ENCODE data around the gene ZNF366.

The ZNF366 gene

DNA sequence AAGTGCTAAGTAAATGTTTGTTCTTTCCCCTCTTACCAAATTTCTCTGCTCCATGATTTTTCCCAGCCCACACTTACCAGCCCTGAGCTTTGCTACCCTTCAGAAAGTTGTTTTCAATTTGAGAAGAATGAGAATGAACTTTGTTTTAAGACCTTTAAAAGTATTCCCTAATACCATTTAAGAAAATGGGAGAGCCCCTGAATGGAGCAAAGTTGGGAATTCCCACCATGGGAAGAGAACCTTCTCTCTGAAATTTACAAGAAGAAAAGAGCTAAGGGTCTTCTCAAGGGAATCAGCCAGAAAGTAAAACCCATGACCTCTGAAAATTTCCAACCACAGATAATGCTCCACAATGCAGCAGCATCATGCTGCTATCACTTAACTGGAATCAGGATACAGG lies 17.7 kb downstream of the ZNF366 start:
- no peak for DNase-seq (ENCODE audit: low read depth in 2 of 2)

DNA sequence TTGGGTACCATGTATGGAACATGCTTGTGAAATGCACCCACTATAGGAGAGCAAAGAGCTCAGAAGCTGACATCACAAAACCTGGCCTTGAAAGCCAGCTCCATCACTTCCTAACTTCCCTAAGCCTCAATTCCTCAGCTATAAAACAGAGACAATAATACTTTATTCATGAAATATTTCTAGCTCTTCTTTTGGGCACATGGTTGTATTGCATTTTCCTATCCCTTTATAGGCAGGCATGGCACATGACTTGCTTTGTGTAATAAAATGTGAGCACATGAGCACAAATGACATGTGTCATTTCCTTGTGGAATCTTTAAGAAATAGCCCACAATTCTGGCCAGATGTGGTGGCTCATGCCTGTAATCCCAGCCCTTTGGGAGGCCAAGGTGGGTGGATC lies 18.5 kb downstream of the ZNF366 start:
- no peak for DNase-seq (ENCODE audit: low read depth in 2 of 2)

DNA sequence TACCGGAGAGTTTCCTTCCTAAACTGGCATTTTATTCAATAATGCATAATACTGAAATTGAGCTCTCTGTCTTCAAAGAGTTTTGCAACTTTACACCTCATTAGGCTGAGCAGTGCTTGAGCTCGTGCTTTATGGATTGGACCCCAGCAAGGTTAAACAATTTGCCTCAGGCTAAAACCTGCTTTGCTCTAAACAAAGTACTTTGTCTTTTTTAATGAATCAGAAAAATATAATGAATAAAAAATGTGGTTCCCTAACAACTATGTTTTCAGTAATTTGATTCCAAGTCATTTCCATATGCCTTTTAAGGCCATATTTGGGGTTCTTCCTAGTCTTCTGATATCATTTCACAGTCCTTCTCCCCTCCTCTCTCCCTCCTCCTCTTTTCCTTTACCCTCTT lies 20.0 kb downstream of the ZNF366 start:
- no peak for DNase-seq (ENCODE audit: low read depth in 2 of 2)

- no peak for DNase-seq (ENCODE audit: low read depth in 2 of 2)
These were observed 20.8 kb downstream of the ZNF366 start for GRCh38 chr5:72486371-72486770.

- no peak for DNase-seq (ENCODE audit: low read depth in 2 of 2)
These were observed 21.7 kb downstream of the ZNF366 start for GRCh38 chr5:72485430-72485974.

DNA sequence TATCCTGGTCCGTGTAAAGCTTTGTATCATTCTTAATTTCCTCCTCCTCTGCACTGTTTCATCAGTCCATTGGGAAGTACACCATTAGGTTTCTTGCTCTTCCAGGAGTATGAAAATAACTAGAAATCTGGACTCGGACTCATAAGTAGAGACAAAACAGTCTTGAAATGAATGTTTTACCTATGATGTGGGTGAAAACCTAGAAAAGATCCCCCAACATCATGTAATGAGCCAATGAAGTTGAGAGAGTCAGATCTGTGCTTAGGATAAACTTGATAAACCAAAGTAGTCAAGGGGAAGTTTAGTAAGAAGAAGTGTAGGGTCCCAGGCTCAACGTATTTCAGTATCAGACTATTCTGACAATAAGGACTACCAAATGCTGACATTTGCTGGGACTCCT lies 25.2 kb downstream of the ZNF366 start:
- DNase-seq (ENCODE audit: low read depth in 2 of 2): no peak

- no peak for DNase-seq (ENCODE audit: low read depth in 2 of 2)
These were observed 26.4 kb downstream of the ZNF366 start for GRCh38 chr5:72480841-72481240.

GRCh38 chr5:72479921-72480320 lies 27.3 kb downstream of the ZNF366 start:
- no peak for DNase-seq (ENCODE audit: low read depth in 2 of 2)

- no peak for DNase-seq (ENCODE audit: low read depth in 2 of 2)
These were observed 28.5 kb downstream of the ZNF366 start for GRCh38 chr5:72478684-72479083.

DNA sequence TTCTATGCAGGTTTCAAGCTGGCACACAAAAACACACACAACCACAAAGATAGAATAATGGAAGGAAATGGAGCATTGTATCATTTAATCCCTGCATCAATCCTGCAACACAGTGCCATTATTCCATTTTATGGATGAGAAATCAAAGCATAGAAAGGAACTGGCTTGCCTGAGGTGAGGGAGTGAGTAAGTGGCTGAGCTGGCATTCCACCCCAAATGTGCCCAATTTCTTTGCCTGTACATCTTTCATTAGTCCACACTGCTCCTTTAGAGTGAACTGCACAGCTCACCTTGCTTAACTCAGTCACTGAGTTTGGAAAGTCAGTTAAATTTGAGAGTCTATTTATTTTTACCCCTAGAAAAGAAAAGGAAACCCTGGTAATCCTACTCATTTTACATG lies 28.9 kb downstream of the ZNF366 start:
- no peak for DNase-seq (ENCODE audit: low read depth in 2 of 2)

DNA sequence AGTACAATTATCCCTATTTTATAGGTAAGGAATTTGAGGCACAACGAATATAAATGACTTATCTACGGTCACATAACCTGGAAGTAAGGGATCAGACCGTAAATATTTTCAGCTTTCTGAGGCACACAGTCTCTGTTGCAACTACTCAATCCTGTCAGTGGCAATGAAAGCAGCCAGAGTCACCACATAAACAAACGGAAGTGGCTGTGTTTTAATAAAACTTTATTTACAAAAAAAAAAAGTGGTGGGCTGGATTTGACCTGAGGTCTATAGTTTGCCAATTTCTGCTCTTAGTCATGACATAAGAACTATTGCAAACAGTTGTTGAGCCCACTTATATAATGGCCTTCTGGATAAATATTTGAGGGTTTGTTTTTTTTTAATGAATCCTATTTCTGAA lies 29.6 kb downstream of the ZNF366 start:
- no peak for DNase-seq (ENCODE audit: low read depth in 2 of 2)

- no peak for DNase-seq (ENCODE audit: low read depth in 2 of 2)
These were observed 30.0 kb downstream of the ZNF366 start for GRCh38 chr5:72477176-72477575.

DNA sequence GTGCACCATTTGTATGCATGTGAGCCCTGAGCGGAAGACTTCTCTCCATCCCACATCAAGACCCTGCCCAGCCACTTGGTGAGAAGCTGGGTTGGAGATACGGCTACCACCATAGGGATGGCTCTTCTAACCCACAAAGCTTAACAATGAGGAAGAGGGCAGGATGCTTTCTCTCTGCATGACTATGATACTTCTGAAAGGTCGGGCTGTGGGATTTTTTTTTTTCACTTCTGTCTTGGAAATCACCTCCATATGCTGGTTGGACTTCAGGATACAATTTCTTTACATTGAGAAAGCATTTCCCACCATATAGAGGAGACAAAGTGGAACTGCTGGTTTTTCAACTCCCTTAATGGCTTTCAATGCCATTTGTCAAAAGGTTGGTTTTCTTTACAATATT lies 30.5 kb downstream of the ZNF366 start:
- DNase-seq (ENCODE audit: low read depth in 2 of 2): no peak

GRCh38 chr5:72476275-72476674 lies 30.9 kb downstream of the ZNF366 start:
- no peak for DNase-seq (ENCODE audit: low read depth in 2 of 2)

- no peak for DNase-seq (ENCODE audit: low read depth in 2 of 2)
These were observed 32.7 kb downstream of the ZNF366 start for GRCh38 chr5:72474516-72474915.

GRCh38 chr5:72474046-72474500 lies 33.1 kb downstream of the ZNF366 start:
- DNase-seq (ENCODE audit: low read depth in 2 of 2): no peak

DNA sequence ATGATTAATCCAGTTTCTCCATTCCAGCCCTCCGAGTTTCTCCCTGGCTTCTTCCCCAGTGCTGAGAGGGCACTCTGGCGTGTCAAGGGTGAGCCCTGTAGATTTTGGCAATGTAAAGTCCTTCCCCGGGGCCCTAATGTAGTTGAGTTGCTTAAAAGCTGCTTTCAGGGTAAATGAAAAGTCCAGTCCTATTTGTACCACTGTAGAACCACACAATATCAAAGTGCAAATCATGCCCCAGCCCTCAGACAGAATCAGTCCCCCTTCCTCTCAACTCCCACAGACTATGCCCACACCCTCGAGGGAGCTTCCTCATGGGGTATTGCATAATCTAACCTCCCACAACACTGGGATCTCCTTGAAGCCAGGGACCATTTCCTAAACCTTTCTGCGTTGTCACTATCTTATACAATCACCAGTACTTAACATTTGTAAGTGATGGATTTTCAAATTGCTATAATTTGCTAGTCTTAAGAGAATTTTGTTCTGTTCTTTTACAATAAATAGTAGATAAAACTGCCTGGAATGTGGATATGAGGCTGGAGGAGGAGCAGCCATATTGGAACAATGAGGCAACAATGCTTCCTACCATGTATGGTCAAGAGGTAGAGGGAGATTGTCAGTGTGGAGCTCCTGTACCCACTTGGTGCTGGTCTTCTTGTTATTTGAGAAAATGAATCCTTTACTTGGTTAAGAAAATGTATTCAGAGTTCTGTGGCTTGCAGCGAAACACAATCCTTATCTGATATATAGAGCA lies 34.4 kb downstream of the ZNF366 start:
- no peak for DNase-seq (ENCODE audit: low read depth in 2 of 2)

- DNase-seq (ENCODE audit: low read depth in 2 of 2): no peak
These were observed 35.2 kb downstream of the ZNF366 start for GRCh38 chr5:72472031-72472430.

- no peak for DNase-seq (ENCODE audit: low read depth in 2 of 2)
These were observed 36.4 kb downstream of the ZNF366 start for GRCh38 chr5:72470826-72471225.

- no peak for DNase-seq (ENCODE audit: low read depth in 2 of 2)
These were observed 38.6 kb downstream of the ZNF366 start for GRCh38 chr5:72468606-72469005.

DNA sequence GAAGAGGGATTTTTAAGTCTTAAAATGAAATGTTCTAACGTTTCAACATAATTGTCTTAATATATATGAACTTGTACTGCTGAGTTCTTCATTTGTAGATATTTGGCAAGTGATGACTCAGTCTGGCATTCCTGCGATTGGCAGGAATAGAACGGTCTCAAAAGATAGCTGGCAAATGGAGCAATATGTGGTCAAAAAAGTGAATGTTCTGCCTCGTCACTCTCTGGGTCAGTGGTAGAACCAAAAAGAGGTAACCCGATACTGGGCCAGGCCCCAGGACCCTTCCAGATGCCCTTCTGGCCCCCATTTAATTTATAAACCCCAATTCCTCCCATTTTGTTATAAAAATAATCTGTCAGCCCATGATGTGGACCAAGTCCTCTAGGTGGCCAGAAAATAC lies 39.2 kb downstream of the ZNF366 start:
- no peak for DNase-seq (ENCODE audit: low read depth in 2 of 2)

DNA sequence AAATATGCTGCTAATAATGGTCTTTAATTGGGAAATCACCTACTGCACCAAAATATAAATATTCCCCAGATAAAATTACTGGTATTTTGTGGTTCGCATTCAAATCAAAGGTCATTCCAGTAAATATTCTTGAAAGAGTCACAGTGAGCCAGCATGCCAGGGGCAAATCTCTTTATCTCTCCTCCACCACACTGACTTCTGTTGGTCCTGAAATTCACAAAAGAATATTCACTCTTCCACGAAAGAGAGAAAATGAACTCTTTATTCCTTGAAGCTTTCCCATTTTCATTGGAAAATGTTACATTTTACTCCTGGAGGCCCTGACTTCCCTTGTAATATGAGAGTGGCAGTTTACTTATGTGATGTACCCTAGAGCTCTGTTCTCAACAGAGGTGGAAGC lies 39.7 kb downstream of the ZNF366 start:
- no peak for DNase-seq (ENCODE audit: low read depth in 2 of 2)

DNA sequence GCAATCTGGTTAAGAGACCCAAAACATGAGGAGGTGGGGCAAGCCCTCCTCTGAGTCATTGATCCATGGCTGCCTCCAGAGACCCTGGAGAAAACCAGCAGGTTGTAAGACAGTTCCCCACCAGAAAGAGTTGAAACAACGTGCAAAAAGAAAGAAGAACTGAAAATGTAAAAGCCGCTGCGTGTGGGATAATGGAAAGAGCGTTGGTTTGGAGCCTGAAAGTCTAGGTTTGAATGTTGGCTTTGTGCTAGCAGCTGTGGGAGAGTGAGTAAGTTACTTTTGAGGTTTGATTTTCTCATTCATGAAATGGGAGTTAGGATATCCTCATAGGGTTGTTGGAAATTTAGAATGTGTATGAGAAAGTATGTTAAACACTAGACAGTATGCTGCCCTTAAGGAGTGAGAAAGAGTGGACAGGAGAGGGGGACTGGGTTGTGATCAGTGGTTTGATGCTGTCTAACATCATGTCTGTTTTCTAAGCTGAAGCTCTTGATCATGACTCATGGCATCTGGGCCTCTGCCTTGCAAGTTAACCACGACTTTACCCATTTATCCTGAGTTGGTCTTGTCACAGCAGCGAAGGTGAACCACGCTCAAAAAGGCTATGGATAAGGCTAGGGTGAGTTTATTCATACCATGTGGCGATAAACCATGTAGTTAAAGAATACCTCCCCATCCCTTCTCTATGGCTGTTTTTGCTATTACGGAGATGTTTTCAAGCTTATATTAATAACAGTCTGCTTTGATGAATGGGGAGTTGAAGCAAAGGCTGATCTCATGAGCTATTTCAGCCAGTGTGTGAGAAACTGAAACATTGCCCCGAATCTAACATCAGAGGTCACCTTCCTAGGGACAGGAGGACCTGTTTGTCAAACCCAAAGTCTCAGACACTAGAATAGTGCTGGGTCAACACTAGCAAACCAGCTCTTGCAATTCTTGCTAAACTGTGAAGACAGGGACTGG lies 41.3 kb downstream of the ZNF366 start:
- no peak for DNase-seq (ENCODE audit: low read depth in 2 of 2)

Data from stimulated activated CD8-positive, alpha-beta memory T cell treated with anti-CD3 and anti-CD28 coated beads, Interleukin-2, amount 100 ng/mL, for 48 hours (primary cell).